GM03348 (cell line): Measurements from ENCODE around the gene IFT57.

Experiments
- DNase-seq: peaks from one replicate; pipeline ENCODE4 v3.0.0; 2012; ENCODE audit warnings: low spot score

IFT57 gene

GRCh38 chr3:108125550-108126071 lies 96.6 kb downstream of the IFT57 start:
- DNase-seq = no peak

- no peak for DNase-seq
Measured at GRCh38 chr3:108125153-108125543, 97.1 kb downstream of the IFT57 start.

- DNase-seq = no peak
Measured at GRCh38 chr3:108124337-108125152, 97.7 kb downstream of the IFT57 start.

GRCh38 chr3:108123326-108123725 lies 98.9 kb downstream of the IFT57 start:
- no peak for DNase-seq

- DNase-seq = no peak
Measured at GRCh38 chr3:108122276-108122675, 99.9 kb downstream of the IFT57 start.

- DNase-seq = no peak
Measured at GRCh38 chr3:108119398-108120104, 102.7 kb downstream of the IFT57 start.

GRCh38 chr3:108118038-108118768 lies 104.0 kb downstream of the IFT57 start:
- DNase-seq = no peak

GRCh38 chr3:108117241-108117775 lies 104.9 kb downstream of the IFT57 start:
- DNase-seq = peak; percentile 22

GRCh38 chr3:108114423-108115065 lies 107.7 kb downstream of the IFT57 start:
- no peak for DNase-seq

GRCh38 chr3:108113975-108114374 lies 108.2 kb downstream of the IFT57 start:
- DNase-seq = no peak

GRCh38 chr3:108110934-108111333 lies 111.3 kb downstream of the IFT57 start:
- DNase-seq = no peak
